Stimulated activated CD8-positive, alpha-beta memory T cell treated with anti-CD3 and anti-CD28 coated beads, Interleukin-15, amount 100 ng/mL, for 1 hour (primary cell): ENCODE results near the gene SLC25A2.
"Not testable (repeated sequence)": the region's sequence is repeated elsewhere in the genome, so short reads cannot be mapped to it uniquely, and the experiment has no call there.

Experiments used
- DNase-seq: peaks from one replicate; pipeline ENCODE4 v3.0.0-alpha.2; 2020; ENCODE audit warnings: low read depth

The SLC25A2 gene

DNA sequence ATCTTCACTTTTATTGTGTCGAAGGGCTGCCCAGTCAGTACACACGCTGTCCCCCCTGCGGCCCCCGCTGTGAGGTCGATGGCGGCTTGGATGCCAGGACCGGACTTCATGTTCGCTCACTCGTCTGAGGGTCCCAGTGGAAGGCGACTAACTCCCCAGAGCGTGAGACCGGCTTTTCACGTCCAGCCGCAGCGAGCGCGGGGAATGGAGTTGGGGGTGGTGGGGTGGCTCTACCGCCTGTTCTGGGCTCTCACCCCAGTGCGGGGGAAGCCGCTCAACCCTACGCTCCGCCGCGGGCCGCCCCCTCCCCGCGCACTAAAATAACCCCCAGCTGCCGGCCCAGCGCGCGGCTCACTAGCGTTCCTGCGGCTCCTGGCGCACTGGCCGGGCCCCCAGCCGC is at the start of gene SLC25A2:
SLC25A2 (minus strand) TSS at position 294 of the 400 bp plus-strand sequence; CDS start at position 110, 184 bp downstream.
- DNase-seq = no peak

DNA sequence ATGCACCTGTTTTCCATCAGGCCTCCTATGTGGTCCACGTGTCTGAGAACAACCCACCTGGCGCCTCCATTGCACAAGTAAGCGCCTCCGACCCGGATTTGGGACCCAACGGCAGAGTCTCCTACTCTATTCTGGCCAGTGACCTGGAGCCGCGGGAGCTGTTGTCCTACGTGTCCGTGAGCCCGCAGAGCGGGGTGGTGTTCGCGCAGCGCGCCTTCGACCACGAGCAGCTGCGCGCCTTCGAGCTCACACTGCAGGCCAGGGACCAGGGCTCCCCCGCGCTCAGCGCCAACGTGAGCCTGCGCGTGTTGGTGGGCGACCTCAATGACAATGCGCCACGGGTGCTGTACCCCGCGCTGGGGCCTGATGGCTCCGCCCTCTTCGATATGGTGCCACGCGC is 47.7 kb upstream of the SLC25A2 start:
- DNase-seq = no peak

DNA sequence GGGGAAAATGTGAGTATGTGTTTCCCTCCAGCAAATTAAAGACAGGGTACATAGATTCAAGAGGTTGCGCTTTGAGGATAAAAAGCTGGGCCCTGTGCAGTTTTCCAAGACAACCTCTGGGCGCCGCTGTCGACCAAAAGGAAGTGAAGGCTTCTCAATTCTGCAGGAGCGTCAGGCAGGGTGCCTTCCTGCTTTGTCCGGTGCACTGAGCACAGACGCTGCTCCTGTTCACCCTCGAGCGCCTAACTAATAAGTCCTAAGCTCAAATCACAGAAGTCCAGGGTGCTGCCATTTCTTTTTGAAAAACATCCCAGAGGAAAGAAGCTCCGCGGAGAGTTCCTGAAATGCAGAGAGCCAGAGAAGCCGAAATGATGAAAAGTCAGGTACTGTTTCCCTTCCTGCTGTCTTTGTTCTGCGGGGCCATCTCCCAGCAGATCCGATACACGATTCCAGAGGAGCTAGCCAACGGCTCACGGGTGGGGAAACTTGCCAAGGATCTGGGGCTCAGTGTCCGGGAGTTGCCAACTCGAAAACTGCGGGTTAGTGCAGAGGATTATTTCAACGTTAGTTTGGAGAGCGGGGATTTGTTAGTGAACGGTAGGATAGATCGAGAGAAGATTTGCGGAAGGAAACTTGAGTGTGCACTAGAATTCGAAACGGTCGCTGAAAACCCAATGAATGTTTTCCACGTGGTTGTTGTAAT is 46.2 kb upstream of the SLC25A2 start, which contains the start of gene PCDHGB1:
PCDHGB1 (plus strand) TSS at position 183 of the 703 bp plus-strand sequence; CDS start at position 345, 162 bp downstream.
- DNase-seq = no peak

DNA sequence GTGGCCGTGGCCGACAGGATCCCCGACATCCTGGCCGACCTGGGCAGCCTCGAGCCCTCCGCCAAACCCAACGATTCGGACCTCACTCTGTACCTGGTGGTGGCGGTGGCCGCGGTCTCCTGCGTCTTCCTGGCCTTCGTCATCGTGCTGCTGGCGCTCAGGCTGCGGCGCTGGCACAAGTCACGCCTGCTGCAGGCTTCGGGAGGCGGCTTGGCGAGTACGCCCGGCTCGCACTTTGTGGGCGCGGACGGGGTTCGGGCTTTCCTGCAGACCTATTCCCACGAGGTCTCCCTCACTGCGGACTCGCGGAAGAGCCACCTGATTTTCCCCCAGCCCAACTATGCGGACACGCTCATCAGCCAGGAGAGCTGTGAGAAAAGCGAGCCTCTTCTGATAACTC is 42.2 kb upstream of the SLC25A2 start:
- DNase-seq = not testable (repeated sequence)

DNA sequence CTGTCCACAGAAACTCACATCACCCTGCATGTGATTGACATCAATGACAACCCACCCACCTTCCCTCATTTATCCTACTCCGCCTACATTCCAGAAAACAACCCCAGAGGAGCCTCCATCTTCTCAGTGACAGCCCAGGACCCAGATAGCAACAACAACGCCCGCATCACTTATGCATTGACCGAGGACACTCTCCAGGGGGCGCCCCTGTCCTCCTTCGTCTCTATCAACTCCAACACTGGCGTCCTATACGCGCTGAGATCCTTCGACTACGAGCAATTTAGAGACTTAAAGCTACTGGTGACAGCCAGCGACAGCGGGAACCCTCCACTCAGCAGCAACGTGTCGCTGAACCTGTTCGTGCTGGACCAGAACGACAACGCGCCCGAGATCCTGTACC is 41.5 kb upstream of the SLC25A2 start:
- DNase-seq = no peak

DNA sequence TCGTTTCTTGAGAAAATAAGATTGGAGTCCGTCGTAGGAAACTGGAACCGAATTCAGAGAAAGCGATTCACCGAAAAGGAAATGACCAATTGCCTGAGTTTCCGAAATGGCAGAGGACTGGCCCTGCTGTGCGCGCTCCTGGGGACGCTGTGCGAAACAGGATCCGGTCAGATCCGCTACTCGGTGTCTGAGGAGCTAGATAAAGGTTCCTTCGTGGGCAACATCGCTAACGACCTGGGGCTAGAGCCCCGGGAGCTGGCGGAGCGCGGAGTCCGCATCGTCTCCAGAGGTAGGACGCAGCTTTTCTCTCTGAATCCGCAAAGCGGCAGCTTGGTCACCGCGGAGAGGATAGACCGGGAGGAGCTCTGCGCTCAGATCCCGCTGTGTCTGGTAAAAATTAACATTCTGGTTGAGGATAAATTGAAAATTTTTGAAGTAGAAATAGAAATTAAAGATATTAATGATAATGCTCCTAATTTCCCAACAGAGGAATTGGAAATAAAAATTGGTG is 40.2 kb upstream of the SLC25A2 start:
- DNase-seq = no peak

DNA sequence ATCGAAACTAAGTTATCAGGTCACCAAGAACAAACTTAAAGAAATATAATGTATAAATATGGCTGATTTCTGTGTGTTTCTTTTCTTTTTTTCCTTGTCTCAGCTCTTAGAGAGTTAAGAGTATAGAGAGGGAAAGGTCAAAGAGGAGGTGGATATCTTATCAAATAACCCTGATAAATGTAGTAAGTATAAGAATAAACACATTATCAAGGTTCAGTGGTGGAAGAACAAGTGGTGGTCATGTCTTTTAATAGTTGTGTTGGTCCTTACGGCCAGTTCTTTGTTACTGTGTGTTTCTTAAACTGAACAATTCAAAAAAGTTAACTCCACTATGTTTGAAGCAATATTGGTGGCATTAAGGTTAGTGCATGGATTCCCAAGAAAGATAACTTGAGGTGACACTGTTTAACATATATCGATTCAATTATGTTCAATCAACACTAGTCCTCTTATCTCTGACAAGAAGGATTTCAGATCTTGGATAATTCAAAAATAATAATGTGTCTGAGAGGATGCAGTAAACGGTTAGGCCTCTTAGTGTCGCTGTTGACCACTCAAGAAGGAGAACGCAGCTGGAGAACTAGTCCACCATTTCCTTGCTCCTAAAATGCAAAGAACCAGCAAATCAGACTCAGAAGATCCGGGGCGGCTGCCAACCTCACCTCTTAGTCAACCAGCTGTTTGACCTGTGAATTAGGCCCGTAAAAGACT is 39.5 kb upstream of the SLC25A2 start, which contains the start of gene PCDHGA3:
PCDHGA3 (plus strand) TSS at position 588 of the 711 bp plus-strand sequence. CDS start 205 bp downstream, outside the sequence.
- no peak for DNase-seq

DNA sequence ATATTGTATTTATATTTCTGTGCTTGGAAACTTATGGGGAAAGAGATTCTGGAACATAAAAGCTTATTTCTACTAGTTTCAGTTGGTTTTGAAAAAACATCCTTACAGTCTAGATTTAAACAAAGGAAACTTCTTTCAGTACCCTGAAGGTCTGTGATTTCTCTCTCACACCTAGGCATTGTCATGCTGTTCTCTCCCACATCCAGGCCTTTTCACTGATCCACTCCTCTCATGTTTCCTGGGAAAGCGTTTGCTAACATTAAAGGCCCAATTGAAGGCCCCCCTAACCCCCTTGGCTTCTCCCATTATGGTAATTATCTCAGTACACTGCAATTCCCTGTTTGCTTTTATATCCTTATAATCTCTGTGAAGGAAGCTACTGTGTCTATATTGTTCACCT is 38.9 kb upstream of the SLC25A2 start:
- DNase-seq = no peak

DNA sequence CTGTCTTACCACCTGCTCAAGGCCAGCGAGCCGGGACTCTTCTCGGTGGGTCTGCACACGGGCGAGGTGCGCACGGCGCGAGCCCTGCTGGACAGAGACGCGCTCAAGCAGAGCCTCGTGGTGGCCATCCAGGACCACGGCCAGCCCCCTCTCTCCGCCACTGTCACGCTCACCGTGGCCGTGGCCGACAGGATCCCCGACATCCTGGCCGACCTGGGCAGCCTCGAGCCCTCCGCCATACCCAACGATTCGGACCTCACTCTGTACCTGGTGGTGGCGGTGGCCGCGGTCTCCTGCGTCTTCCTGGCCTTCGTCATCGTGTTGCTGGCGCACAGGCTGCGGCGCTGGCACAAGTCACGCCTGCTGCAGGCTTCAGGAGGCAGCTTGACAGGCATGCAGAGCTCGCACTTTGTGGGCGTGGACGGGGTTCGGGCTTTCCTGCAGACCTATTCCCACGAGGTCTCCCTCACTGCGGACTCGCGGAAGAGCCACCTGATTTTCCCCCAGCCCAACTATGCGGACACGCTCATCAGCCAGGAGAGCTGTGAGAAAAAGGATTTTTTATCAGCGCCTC is 37.0 kb upstream of the SLC25A2 start:
- DNase-seq = not testable (repeated sequence)

DNA sequence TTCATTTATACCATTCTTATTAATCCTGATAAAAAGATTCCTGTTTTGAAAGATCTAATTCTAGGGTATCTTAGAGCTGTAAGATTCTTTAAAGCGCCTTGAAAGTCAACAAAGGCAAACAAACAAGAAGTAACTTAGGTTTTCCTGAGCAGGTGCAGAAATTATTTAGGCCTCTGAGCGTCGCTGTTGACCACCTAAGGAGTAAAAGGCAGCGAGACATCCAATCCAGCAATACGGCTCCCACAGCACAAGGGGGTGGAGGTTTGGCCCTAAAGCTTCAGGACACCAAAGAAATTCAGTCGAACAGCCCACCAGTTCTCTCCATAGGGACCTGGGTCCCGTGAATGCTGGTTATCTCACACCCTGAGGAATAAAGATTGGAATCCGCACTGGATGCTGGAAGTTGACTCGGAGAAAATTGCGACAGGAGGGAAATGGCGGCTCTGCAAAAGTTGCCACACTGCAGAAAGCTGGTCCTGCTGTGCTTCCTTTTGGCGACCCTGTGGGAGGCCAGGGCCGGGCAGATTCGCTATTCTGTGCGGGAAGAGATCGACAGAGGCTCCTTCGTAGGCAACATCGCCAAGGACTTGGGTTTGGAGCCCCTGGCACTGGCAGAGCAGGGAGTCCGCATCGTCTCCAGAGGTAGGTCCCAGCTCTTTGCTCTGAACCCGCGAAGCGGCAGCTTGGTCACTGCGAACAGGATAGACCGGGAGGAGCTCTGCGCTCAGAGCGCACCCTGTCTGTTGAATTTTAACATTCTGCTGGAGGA is 34.9 kb upstream of the SLC25A2 start, which contains the start of gene PCDHGA2:
PCDHGA2 (plus strand) TSS at position 223 of the 769 bp plus-strand sequence.
- no peak for DNase-seq

DNA sequence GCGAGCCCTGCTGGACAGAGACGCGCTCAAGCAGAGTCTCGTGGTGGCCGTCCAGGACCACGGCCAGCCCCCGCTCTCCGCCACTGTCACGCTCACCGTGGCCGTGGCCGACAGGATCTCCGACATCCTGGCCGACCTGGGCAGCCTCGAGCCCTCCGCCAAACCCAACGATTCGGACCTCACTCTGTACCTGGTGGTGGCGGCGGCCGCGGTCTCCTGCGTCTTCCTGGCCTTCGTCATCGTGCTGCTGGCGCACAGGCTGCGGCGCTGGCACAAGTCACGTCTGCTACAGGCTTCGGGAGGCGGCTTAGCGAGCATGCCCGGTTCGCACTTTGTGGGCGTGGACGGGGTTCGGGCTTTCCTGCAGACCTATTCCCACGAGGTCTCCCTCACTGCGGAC is 28.7 kb upstream of the SLC25A2 start:
- DNase-seq = not testable (repeated sequence)

DNA sequence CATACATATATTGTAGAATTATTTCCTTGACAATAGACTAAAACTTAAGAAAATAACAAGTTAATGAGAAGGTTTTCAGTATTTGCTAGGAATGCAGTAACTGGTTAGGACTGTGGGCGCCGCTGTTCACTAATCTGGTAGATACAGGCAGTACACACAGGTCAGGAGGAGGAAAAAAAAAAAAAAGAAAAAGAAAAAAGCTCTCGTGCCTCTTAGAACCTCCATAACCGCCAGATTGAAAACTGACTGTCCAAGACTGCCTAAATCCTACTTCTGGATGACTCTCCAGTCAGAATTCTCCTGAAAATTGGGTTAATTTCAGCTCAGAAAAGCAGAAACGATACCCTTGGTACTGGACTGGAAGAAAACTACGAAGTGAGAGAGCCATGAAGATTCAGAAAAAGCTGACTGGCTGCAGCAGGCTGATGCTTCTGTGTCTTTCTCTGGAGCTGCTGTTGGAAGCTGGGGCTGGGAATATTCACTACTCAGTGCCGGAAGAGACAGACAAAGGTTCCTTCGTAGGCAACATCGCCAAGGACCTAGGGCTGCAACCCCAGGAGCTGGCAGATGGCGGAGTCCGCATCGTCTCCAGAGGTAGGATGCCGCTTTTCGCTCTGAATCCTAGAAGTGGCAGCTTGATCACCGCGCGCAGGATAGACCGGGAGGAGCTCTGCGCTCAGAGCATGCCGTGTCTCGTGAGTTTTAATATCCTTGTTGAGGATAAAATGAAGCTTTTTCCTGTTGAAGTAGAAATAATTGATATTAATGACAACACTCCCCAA is 26.6 kb upstream of the SLC25A2 start, which contains the start of gene PCDHGA1:
PCDHGA1 (plus strand) TSS at position 216 of the 782 bp plus-strand sequence.
- DNase-seq = no peak

DNA sequence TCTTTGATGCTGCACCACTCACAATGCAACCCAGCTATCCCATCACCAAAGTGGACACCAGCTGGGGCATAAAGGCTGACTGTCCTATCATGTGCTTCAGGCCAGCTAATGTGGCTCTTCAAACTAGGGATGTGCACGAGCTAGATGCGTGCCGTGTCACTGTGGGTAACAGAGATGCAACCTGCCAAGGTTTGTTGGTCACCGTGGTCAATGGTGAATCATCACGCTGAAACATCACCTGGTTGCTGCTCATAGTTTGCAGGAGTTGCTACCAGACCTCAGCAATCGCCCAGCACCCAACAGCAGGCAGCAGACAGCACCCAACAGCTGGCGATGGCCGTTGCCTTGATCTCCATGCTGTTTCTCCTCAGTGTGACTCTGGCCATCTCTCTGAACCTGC is 24.4 kb upstream of the SLC25A2 start:
- no peak for DNase-seq

DNA sequence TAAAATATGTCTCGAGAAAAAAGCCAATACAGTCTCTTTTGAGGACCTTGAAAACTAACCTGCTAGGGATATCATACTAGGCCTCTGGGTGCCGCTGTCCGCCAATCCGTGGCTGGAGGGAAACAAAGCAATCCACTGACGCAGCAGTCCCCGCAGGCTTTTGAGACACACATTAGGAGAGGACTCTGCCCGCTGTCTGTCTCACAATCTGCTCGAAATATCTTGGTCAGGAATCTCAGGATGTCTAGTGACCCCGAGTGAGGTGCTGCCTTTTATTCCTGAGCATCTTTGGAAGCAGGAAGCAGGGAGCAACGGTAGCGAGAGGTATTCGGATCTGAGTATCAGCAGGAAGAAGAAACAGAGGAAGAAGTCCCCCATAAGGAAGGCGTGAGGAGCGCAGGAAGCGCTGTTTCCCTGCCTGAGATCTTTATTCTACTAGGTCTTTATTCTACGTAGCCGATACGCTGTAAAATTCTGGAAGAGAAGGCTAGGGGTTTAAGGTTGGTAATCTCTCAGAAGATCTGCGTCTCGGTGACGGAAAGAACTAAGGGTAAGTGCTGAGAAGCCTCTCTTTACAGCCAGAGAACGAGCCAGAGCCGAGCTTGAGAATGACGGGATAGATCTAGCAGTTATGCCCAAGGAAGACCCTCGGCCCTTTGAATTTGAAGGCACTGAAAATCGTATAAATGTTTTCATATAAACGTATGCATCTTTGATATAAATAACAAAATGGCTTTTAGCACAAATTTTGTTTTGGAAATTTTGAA is 22.4 kb upstream of the SLC25A2 start:
- DNase-seq = peak; percentile 45

DNA sequence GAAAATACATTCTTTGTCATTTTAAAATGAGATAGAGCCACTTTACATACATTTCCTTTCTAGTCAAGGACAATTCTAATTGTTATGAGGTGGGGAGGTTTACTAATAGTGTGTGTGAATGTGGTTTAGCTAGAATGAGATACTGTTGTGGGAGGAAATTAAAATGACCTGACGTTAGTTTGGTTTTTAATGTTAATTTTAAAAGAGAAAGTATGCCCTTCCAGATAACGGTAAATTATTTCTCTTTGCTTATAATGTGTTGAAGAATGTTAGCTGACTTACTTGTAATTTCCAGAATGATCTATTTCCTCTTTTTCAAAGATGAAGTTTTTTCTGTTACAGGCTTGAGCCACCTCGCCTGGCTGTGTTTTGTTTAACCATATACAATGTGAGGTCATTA is 18.4 kb upstream of the SLC25A2 start:
- DNase-seq = no peak

DNA sequence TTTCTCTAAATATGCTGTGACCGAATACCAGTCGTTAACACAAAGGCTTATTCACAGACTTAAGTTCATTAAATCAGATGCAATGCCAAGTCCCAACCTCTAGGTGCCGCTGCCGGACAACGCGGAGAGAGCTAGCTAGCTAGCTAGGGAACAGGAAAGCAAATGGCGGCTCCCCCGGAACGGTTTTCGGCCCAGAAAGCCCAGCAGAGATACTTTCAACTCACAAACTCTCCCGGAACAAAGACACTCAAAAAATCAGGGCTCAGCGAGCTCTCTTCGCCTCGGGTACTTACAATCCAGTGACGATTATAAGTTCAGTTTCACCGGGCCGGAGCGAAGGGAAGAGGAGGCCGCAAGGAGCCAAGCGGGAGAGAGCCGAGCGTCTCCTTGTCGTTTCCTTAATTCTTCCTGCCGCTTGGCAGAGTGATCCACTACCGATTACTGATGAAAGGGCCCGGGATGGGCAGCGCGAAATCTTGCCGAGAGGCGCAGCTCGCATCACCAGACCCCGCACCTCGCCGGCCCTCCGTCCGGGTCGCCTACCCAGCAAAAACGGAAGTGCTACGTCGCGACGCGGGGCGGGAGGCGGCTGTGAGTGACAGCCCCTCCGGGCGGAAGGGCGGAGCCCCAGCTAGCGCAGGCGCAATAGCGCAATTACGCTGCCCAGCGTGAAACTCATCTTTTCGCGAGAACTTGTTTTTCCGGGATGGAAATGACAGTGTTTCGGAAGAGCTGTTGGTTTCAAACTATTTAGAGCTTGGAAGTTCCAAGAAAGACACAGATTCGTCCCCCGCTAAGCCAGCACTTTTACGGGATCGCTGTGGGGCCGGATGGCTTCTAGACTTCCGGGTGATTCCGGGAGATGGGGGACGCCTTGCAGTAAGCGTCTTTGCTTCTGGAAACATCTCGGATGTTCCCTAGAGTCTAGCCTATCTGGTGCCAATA is 16.6 kb upstream of the SLC25A2 start, which contains the start of gene TAF7:
TAF7 (minus strand) TSS at position 560 of the 945 bp plus-strand sequence. CDS start 740 bp downstream, outside the sequence.
- peak; percentile 81 for DNase-seq

DNA sequence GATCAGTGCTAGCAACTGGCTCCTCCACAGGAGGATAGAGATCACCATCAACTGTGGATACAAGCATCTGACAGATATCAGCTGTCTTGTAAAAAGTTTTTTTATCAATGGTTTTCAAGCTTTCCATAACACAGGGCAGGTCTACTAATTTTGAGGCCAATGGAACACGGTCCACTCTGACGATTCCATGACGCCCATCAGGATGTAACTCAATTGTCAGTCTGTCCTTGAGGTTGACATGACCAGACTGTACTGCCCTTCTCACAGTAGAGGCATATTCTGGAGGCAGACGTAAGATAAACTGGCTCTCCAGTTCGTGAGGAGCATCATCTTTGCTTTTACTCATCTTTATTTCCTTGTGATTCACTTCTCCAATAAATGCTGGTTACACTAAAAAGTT is 15.8 kb upstream of the SLC25A2 start:
- no peak for DNase-seq

DNA sequence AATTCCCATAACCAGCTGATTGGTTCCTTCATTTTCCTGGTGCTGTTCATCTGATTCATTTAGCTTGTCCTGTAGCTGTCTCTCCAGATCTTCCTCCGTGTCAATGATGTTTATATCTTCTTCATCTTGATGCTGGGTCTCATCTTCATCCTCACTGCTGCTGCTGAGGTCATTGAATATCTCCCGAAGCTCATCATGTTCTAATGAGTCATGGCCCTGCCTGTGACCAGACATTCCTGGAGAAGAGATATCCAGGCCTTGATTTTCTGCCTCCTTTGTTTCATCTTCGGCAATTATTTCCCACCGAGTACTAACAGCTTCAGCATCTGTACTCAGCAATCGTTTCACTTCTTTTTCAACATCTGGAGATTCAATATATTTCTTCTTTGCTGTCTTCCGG is 15.4 kb upstream of the SLC25A2 start:
- DNase-seq = no peak

DNA sequence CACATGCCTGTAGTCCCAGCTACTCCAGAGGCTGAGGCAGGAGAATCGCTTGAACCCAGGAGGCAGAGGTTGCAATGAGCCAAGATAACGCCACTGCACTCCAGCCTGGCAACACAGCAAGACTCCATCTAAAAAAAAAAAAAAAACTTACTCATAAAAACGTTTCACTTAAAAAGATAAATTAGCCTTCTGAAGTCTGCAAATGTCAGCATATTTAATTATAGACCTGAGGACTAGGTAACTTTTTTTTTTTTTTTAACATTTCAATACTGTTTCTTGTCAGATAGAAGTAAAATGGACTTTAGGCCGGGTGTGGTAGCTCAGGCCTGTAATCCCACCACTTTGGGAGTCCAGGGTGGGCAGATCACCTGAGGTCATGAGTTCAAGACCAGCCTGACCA is 13.1 kb upstream of the SLC25A2 start:
- not testable (repeated sequence) for DNase-seq
